MM.1S (cell line): Measurements from ENCODE around the gene ABCB7.

ENCODE experiments used
- DNase-seq: peaks from one replicate; pipeline ENCODE4 v3.0.0-alpha.2; 2015
- H2AFZ ChIP-seq: fragments of 300-600 bp; sonication (generic); 2 replicates; pipeline ENCODE4 v1.6.0; 2016; ENCODE audit warnings: antibody characterized with exemption, low read length
- H3F3A ChIP-seq: fragments of 300-600 bp; sonication (generic); 2 replicates; pipeline ENCODE4 v1.6.1; 2016; ENCODE audit warnings: mild to moderate bottlenecking, antibody characterized with exemption, low read length, moderate library complexity, mixed read lengths; ENCODE audit not compliant: insufficient read depth
- H3K27ac ChIP-seq: fragments of 300-600 bp; sonication (generic); 2 replicates; pipeline ENCODE4 v1.5.1; 2016; ENCODE audit warnings: mild to moderate bottlenecking, low read length
- H3K27me3 ChIP-seq: fragments of 300-600 bp; sonication (generic); replicated peaks from 2 replicates; pipeline ENCODE4 v1.6.0; 2016; ENCODE audit warnings: low read length; ENCODE audit not compliant: insufficient read depth
- H3K36me3 ChIP-seq: fragments of 300-600 bp; sonication (generic); replicated peaks from 2 replicates; pipeline ENCODE4 v1.6.1; 2016; ENCODE audit warnings: mild to moderate bottlenecking, low read length, mixed read lengths; ENCODE audit not compliant: insufficient read depth
- H3K4me1 ChIP-seq: fragments of 300-600 bp; sonication (generic); 2 replicates; pipeline ENCODE4 v1.6.1; 2016; ENCODE audit warnings: low read length, mixed read lengths
- H3K4me2 ChIP-seq: fragments of 300-600 bp; sonication (generic); 2 replicates; pipeline ENCODE4 v1.6.0; 2016; ENCODE audit warnings: low read depth, low read length
- H3K4me3 ChIP-seq: fragments of 300-600 bp; sonication (generic); 2 replicates; pipeline ENCODE4 v1.5.1; 2016; ENCODE audit warnings: low read length, mixed read lengths
- H3K79me2 ChIP-seq: fragments of 300-600 bp; sonication (generic); 2 replicates; pipeline ENCODE4 v1.6.1; 2016; ENCODE audit warnings: mixed run types, low read length, mixed read lengths
- H3K9ac ChIP-seq: fragments of 300-600 bp; sonication (generic); 2 replicates; pipeline ENCODE4 v1.6.1; 2016; ENCODE audit warnings: low read length, mixed read lengths
- H3K9me2 ChIP-seq: fragments of 300-600 bp; sonication (generic); replicated peaks from 2 replicates; pipeline ENCODE4 v1.6.1; 2016; ENCODE audit warnings: mild to moderate bottlenecking, low read length, mixed read lengths; ENCODE audit not compliant: insufficient read depth
- H3K9me3 ChIP-seq: fragments of 300-600 bp; sonication (generic); replicated peaks from 2 replicates; pipeline ENCODE4 v1.6.1; 2016; ENCODE audit warnings: mild to moderate bottlenecking, low read length, mixed read lengths; ENCODE audit not compliant: insufficient read depth
- H4K20me1 ChIP-seq: fragments of 300-600 bp; sonication (generic); 2 replicates; pipeline ENCODE4 v1.6.1; 2016; ENCODE audit warnings: mild to moderate bottlenecking, low read length, moderate library complexity, mixed read lengths; ENCODE audit not compliant: insufficient read depth
- CTCF ChIP-seq: fragments of 300-600 bp; sonication (generic); IDR thresholded peaks from 2 replicates; pipeline ENCODE4 v1.5.1; 2016; ENCODE audit warnings: antibody characterized with exemption, low read length, mixed read lengths
- EZH2 ChIP-seq: fragments of 300-600 bp; sonication (generic); optimal IDR thresholded peaks from 2 replicates; pipeline ENCODE3; 2017; ENCODE audit warnings: low read depth, mild to moderate bottlenecking, antibody characterized with exemption, low read length, mixed read lengths
- EZH2phosphoT487 ChIP-seq: fragments of 300-600 bp; sonication (generic); IDR thresholded peaks from 2 replicates; pipeline ENCODE4 v1.6.1; 2018; ENCODE audit warnings: antibody characterized with exemption, low read length

The ABCB7 gene

GRCh38 chrX:75114638-75115037, 41.4 kb downstream of the ABCB7 start:
- no peaks in the 10 kb centered on the region for H3K4me1 ChIP-seq
- no peaks in the 10 kb centered on the region for H3K36me3 ChIP-seq
- no peaks in the 10 kb centered on the region for H3K27me3 ChIP-seq
- no peaks in the 10 kb centered on the region for H3F3A ChIP-seq
- no peaks in the 10 kb centered on the region for H4K20me1 ChIP-seq
- TF ChIP-seq EZH2 (no peak), EZH2phosphoT487 (no peak), CTCF (no peak)
- no peak overlapping the region for H2AFZ ChIP-seq
- no peak overlapping the region for H3K27ac ChIP-seq
- no peak overlapping the region for H3K4me3 ChIP-seq
- H3K9me2 ChIP-seq = no peaks in the 10 kb centered on the region
- no peaks in the 10 kb centered on the region for H3K79me2 ChIP-seq
- no peak overlapping the region for H3K9ac ChIP-seq
- no peaks in the 10 kb centered on the region for H3K9me3 ChIP-seq
- H3K4me2 ChIP-seq = no peak overlapping the region
- no peak for DNase-seq

GRCh38 chrX:75113664-75114063, 42.4 kb downstream of the ABCB7 start:
- Histone ChIP-seq H3K4me3 (no peak overlapping the region), H3K9me3 (no peaks in the 10 kb centered on the region), H3K4me1 (no peaks in the 10 kb centered on the region), H3K9ac (no peak overlapping the region), H3K4me2 (no peak overlapping the region), H2AFZ (no peak overlapping the region), H3K36me3 (no peaks in the 10 kb centered on the region), H3K79me2 (no peaks in the 10 kb centered on the region), H3K9me2 (no peaks in the 10 kb centered on the region), H3F3A (no peaks in the 10 kb centered on the region), H4K20me1 (no peaks in the 10 kb centered on the region), H3K27me3 (no peaks in the 10 kb centered on the region), H3K27ac (no peak overlapping the region)
- TF ChIP-seq EZH2phosphoT487 = no peak
- TF ChIP-seq EZH2 = no peak
- no peak for TF ChIP-seq CTCF
- DNase-seq = no peak

- Histone ChIP-seq H3K9me2 (no peaks in the 10 kb centered on the region), H3K4me2 (no peak overlapping the region), H3K36me3 (no peaks in the 10 kb centered on the region), H3K4me3 (no peak overlapping the region), H3K27ac (no peak overlapping the region), H3K4me1 (no peaks in the 10 kb centered on the region), H3K27me3 (no peaks in the 10 kb centered on the region), H3K9ac (no peak overlapping the region), H2AFZ (no peak overlapping the region), H3K9me3 (no peaks in the 10 kb centered on the region), H3K79me2 (no peaks in the 10 kb centered on the region), H4K20me1 (no peaks in the 10 kb centered on the region), H3F3A (no peaks in the 10 kb centered on the region)
- TF ChIP-seq CTCF = no peak
- no peak for TF ChIP-seq EZH2phosphoT487
- TF ChIP-seq EZH2 = no peak
- DNase-seq = no peak
Observed at GRCh38 chrX:75107863-75108509, 48.1 kb downstream of the ABCB7 start.
